ENCODE data around the gene ASAP3. TPM values are rescaled to one million over a fixed set of nuclear protein-coding genes. Genes with fewer than 3 reads are reported as not detected.
A peak's percentile ranks its signal among the peaks of the same experiment; 100 is the strongest.

Gene ASAP3
- total and polyA plus RNA-seq, 9 of the 15 experiments (the other 6 are each of a cell fraction or from before 2014, with no cell fraction given): 1.7 to 31.2 (median 17.4) TPM

DNA sequence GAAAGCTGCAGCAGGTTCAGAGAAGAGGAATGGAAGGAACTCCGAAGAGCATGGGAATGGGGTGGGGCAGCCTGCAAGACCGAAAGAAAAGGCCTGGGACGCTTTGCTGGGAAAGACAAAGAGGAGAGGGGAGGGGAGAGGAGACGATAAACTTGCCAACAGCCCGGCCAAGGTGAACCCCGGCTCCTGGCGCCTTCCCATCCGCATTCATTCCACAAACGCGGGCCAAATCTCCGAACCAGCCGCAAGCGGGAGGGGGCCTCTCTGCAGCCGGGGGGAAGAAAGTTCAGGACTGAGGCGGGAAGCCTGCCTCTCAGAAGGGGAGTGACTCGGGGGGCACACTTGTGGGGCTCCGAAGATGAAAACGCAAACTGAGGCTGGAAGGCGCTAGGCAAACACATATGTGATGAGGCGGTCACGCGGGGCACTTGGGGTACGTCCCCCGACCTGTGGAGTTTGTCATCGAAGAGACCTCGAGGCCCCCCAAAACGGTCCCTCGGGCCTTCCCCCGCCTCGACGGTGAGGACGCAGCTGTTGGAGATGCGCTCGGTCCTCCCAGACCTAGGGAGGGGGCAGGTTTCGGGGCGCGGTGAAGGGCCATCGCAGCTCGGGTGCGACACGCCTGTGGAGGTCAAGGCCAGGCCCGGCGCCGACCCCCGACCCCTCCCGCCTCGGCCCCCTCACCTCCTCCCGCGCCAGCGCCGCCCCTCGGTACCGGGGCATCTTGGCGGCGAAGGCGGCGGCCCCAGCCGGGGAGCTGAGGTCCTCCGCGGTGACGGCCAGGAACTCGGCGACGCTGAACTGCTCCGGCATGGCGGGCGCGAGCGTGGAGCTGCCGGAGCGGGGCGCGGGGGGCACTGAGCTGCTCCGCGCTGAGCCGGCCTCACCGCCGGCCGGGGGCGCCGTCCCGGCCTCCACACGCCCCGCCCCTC lies at the start of gene ASAP3 (continued):
- TF ChIP-seq, protein P1, sequence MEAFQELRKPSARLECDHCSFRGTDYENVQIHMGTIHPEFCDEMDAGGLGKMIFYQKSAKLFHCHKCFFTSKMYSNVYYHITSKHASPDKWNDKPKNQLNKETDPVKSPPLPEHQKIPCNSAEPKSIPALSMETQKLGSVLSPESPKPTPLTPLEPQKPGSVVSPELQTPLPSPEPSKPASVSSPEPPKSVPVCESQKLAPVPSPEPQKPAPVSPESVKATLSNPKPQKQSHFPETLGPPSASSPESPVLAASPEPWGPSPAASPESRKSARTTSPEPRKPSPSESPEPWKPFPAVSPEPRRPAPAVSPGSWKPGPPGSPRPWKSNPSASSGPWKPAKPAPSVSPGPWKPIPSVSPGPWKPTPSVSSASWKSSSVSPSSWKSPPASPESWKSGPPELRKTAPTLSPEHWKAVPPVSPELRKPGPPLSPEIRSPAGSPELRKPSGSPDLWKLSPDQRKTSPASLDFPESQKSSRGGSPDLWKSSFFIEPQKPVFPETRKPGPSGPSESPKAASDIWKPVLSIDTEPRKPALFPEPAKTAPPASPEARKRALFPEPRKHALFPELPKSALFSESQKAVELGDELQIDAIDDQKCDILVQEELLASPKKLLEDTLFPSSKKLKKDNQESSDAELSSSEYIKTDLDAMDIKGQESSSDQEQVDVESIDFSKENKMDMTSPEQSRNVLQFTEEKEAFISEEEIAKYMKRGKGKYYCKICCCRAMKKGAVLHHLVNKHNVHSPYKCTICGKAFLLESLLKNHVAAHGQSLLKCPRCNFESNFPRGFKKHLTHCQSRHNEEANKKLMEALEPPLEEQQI (IDR thresholded peaks at IDR 0.05): no peak
- TF ChIP-seq, protein P2, sequence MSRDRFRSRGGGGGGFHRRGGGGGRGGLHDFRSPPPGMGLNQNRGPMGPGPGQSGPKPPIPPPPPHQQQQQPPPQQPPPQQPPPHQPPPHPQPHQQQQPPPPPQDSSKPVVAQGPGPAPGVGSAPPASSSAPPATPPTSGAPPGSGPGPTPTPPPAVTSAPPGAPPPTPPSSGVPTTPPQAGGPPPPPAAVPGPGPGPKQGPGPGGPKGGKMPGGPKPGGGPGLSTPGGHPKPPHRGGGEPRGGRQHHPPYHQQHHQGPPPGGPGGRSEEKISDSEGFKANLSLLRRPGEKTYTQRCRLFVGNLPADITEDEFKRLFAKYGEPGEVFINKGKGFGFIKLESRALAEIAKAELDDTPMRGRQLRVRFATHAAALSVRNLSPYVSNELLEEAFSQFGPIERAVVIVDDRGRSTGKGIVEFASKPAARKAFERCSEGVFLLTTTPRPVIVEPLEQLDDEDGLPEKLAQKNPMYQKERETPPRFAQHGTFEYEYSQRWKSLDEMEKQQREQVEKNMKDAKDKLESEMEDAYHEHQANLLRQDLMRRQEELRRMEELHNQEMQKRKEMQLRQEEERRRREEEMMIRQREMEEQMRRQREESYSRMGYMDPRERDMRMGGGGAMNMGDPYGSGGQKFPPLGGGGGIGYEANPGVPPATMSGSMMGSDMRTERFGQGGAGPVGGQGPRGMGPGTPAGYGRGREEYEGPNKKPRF (IDR thresholded peaks at IDR 0.05; ENCODE audit: low read depth, low read length): no peak
- TF ChIP-seq CBX5 (IDR thresholded peaks at IDR 0.05; ENCODE audit: borderline replicate concordance, low read depth): no peak
- TF ChIP-seq ZFP30 (CRISPR knock-in tag; IDR thresholded peaks at IDR 0.05; ENCODE audit: borderline replicate concordance): no peak
- no peak; the same call in 1 of the 2 replicates for TF ChIP-seq ZNF197 (CRISPR knock-in tag; IDR thresholded peaks at IDR 0.05; ENCODE audit: low read depth)
- peak in 2 of 3 experiments; percentile 58 to 70 for TF ChIP-seq YY1 (IDR thresholded peaks at IDR 0.05; ENCODE audit: borderline replicate concordance in 1 of 3, control insufficient read depth in 1 of 3, extremely low read depth in 1 of 3, insufficient read depth in 3 of 3, insufficient read length in 1 of 3, insufficient replicate concordance in 2 of 3, low read depth in 1 of 3, low read length in 2 of 3)
- TF ChIP-seq COPS2 (conservative IDR thresholded peaks at IDR 0.05): no peak
- TF ChIP-seq, protein P3, sequence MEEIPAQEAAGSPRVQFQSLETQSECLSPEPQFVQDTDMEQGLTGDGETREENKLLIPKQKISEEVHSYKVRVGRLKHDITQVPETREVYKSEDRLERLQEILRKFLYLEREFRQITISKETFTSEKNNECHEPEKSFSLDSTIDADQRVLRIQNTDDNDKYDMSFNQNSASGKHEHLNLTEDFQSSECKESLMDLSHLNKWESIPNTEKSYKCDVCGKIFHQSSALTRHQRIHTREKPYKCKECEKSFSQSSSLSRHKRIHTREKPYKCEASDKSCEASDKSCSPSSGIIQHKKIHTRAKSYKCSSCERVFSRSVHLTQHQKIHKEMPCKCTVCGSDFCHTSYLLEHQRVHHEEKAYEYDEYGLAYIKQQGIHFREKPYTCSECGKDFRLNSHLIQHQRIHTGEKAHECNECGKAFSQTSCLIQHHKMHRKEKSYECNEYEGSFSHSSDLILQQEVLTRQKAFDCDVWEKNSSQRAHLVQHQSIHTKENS (CRISPR knock-in tag; IDR thresholded peaks at IDR 0.05): no peak
- no peak for TF ChIP-seq FIP1L1 (IDR thresholded peaks at IDR 0.05; ENCODE audit: low read depth, low read length, poor library complexity, severe bottlenecking)
- TF ChIP-seq ZNF507 (tag; conservative IDR thresholded peaks at IDR 0.05): no peak
- 0 out of 2 replicates have a peak, but pooled peaks have one; percentile 8 for TF ChIP-seq HCFC1 (IDR thresholded peaks at IDR 0.05; ENCODE audit: low read depth, low read length)
- TF ChIP-seq, protein P4, sequence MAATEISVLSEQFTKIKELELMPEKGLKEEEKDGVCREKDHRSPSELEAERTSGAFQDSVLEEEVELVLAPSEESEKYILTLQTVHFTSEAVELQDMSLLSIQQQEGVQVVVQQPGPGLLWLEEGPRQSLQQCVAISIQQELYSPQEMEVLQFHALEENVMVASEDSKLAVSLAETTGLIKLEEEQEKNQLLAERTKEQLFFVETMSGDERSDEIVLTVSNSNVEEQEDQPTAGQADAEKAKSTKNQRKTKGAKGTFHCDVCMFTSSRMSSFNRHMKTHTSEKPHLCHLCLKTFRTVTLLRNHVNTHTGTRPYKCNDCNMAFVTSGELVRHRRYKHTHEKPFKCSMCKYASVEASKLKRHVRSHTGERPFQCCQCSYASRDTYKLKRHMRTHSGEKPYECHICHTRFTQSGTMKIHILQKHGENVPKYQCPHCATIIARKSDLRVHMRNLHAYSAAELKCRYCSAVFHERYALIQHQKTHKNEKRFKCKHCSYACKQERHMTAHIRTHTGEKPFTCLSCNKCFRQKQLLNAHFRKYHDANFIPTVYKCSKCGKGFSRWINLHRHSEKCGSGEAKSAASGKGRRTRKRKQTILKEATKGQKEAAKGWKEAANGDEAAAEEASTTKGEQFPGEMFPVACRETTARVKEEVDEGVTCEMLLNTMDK (IDR thresholded peaks at IDR 0.05; ENCODE audit: borderline replicate concordance, insufficient read depth, low read depth, low read length, poor library complexity, severe bottlenecking): peak; percentile 88
- TF ChIP-seq, protein P5, sequence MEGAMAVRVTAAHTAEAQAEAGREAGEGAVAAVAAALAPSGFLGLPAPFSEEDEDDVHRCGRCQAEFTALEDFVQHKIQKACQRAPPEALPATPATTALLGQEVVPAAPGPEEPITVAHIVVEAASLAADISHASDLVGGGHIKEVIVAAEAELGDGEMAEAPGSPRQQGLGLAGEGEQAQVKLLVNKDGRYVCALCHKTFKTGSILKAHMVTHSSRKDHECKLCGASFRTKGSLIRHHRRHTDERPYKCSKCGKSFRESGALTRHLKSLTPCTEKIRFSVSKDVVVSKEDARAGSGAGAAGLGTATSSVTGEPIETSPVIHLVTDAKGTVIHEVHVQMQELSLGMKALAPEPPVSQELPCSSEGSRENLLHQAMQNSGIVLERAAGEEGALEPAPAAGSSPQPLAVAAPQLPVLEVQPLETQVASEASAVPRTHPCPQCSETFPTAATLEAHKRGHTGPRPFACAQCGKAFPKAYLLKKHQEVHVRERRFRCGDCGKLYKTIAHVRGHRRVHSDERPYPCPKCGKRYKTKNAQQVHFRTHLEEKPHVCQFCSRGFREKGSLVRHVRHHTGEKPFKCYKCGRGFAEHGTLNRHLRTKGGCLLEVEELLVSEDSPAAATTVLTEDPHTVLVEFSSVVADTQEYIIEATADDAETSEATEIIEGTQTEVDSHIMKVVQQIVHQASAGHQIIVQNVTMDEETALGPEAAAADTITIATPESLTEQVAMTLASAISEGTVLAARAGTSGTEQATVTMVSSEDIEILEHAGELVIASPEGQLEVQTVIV (CRISPR knock-in tag; IDR thresholded peaks at IDR 0.05; ENCODE audit: borderline replicate concordance): no peak
- TF ChIP-seq OTX1 (CRISPR knock-in tag; IDR thresholded peaks at IDR 0.05): no peak
